Muscle layer of duodenum (tissue), 2 donors: ENCODE measurements around the gene KCTD11.

ENCODE experiments used
- H3K27ac ChIP-seq: one replicate; pipeline ENCODE4 v1.7.0; 2013; ENCODE audit warnings: mild to moderate bottlenecking, low read length
- H3K27me3 ChIP-seq: one replicate; pipeline ENCODE4 v1.7.0; 2013; ENCODE audit warnings: low read depth, mild to moderate bottlenecking, control low read depth, low read length
- H3K36me3 ChIP-seq, 2 donors: one replicate each; pipeline ENCODE4 v1.7.0; 2013; ENCODE audit warnings: low read length in 2 of 2, control low read depth in 1 of 2, mild to moderate bottlenecking in 1 of 2; ENCODE audit not compliant: insufficient read depth in 2 of 2, control insufficient read depth in 1 of 2
- H3K4me1 ChIP-seq, 2 donors: one replicate each; pipeline ENCODE4 v1.7.0; 2013; ENCODE audit warnings: low read length in 2 of 2, mild to moderate bottlenecking in 2 of 2, control low read depth in 1 of 2, moderate library complexity in 1 of 2; ENCODE audit not compliant: insufficient read depth in 2 of 2, control insufficient read depth in 1 of 2
- H3K4me3 ChIP-seq, 2 donors: one replicate each; pipeline ENCODE4 v1.7.0; 2013; ENCODE audit warnings: low read length in 2 of 2, low read depth in 1 of 2, mild to moderate bottlenecking in 1 of 2
- H3K9me3 ChIP-seq, 2 donors: one replicate each; pipeline ENCODE4 v1.7.0; 2013; ENCODE audit warnings: low read length in 2 of 2, control low read depth in 1 of 2, mild to moderate bottlenecking in 1 of 2; ENCODE audit not compliant: control insufficient read depth in 1 of 2
- donor health status: healthy.

The KCTD11 gene

DNA sequence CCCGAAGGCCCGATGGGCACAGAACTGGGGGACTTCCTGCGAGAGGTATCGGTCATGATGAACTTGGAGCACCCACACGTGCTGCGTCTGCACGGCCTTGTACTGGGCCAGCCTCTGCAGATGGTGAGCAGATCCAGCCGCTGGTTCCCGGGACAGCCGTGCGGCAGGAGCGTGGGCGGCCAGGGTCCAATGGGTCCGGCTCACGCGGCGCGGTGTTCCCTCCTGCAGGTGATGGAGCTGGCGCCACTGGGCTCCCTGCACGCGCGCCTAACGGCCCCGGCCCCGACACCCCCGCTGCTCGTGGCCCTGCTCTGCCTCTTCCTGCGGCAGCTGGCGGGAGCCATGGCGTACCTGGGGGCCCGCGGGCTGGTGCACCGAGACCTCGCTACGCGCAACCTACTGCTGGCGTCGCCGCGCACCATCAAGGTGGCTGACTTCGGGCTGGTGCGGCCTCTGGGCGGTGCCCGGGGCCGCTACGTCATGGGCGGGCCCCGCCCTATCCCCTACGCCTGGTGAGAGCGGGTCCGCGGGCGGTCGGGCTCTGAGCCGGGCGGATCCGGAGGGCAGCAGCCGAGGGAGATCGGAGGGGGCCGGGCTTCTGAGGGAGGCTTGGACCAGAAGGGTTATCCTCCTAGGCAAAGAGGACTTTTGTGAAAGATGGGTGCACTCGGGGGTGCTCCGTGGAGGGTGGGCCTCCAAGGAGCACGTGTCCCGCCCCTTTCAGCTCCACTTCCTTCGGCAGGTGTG lies 32.0 kb downstream of the KCTD11 start:
- Histone ChIP-seq H3K4me1 (peaks cover 8 to 30% of the 10 kb centered on the region in 2 donors), H3K4me3 (peak overlapping the region; percentile 37 to 66), H3K36me3 (peaks cover 0 to 4% of the 10 kb centered on the region in 2 donors), H3K27ac (no peak overlapping the region), H3K9me3 (no peaks in the 10 kb centered on the region), H3K27me3 (no peaks in the 10 kb centered on the region)

GRCh38 chr17:7384489-7385081 lies 32.6 kb downstream of the KCTD11 start:
- Histone ChIP-seq H3K27ac (no peak overlapping the region), H3K36me3 (peaks cover 0 to 11% of the 10 kb centered on the region in 2 donors), H3K9me3 (no peaks in the 10 kb centered on the region), H3K27me3 (no peaks in the 10 kb centered on the region), H3K4me1 (peaks cover 8 to 30% of the 10 kb centered on the region in 2 donors), H3K4me3 (peak overlapping the region; percentile 37 to 66)

GRCh38 chr17:7388856-7389255 lies 36.9 kb downstream of the KCTD11 start:
- Histone ChIP-seq H3K4me1 (peaks cover 0 to 12% of the 10 kb centered on the region in 2 donors), H3K36me3 (peaks cover 0 to 22% of the 10 kb centered on the region in 2 donors), H3K27ac (no peak overlapping the region), H3K27me3 (no peaks in the 10 kb centered on the region), H3K4me3 (no peak overlapping the region), H3K9me3 (no peaks in the 10 kb centered on the region)

- peaks cover 0 to 22% of the 10 kb centered on the region in 2 donors for H3K36me3 ChIP-seq
These were observed 38.3 kb downstream of the KCTD11 start for GRCh38 chr17:7389924-7390910.

DNA sequence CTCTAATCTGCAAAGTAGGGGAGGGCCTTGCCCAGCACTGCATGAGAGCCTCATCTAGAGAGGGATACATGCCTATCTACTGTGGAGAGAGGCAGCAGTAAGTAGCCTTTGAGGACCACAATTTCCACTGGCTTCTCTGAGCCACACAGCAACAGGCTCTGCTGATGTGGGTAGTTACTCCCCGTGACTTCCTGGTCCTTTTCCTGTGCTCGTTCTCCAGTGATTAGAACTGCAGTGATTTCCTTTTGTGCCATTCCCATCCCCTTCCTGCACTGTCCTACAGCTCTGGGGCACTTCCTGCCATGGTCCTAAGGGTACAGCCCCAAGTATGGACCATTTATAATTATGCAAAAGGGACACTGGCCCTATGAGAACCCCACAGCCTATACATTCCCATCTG lies 39.3 kb downstream of the KCTD11 start:
- Histone ChIP-seq H3K4me3 (no peak overlapping the region), H3K9me3 (no peaks in the 10 kb centered on the region), H3K36me3 (peaks cover 0 to 22% of the 10 kb centered on the region in 2 donors), H3K27me3 (no peaks in the 10 kb centered on the region), H3K27ac (no peak overlapping the region), H3K4me1 (peaks cover 0 to 11% of the 10 kb centered on the region in 2 donors)

More at GRCh38 chr17:7389924-7390910, 38.3 kb downstream of the KCTD11 start:
- no peaks in the 10 kb centered on the region for H3K9me3 ChIP-seq
- H3K4me3 ChIP-seq = no peak overlapping the region
- peaks cover 0 to 10% of the 10 kb centered on the region in 2 donors for H3K4me1 ChIP-seq
- no peaks in the 10 kb centered on the region for H3K27me3 ChIP-seq
- no peak overlapping the region for H3K27ac ChIP-seq

- Histone ChIP-seq H3K9me3 (no peaks in the 10 kb centered on the region), H3K27me3 (no peaks in the 10 kb centered on the region), H3K27ac (no peak overlapping the region), H3K4me1 (peaks cover 0 to 11% of the 10 kb centered on the region in 2 donors), H3K4me3 (peak overlapping the region; percentile 85 to 87), H3K36me3 (peaks cover 0 to 22% of the 10 kb centered on the region in 2 donors)
These were observed 41.0 kb downstream of the KCTD11 start for GRCh38 chr17:7392696-7393612.

DNA sequence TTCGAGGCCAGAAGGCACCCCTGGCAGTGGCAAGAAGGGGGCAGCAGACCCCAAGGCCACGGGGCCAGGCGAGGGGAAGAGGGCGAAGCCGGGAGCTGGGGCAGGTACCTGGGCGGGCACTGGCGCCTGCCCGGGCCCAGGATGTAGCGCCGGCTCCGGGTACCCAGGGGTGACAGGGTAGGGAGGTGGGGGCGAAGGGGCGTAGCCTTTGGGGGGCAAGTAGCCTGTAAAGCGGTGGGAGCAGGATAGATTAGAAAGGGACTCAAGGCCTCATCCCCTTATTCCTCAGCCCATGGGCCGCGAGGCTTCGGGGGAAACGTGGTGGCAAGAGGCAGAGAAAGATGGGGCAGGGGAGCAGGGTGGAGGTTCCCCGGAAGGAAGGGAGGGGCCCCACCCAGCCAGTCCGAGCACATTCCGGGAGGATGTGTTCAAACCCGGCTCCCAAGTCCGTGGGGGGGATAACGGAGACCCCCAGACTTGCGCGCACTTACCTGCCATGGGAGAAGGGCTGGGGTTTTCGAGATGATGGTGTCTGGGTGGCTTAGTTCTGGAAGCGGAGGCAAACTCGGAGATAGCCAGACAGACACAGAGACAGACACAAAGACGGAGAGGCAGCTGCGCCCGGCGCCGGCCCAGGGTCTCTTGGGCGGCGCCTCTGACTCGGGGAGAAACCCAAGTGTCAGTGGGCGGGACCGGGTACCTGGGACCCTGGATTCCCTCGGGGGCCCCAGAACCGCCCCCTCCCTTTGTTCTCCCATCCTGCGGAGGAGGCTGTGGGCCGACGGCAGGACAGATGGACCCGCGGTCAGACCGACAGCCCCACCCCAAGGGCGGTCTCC lies 41.9 kb downstream of the KCTD11 start:
- peak overlapping the region; percentile 56 for H3K27ac ChIP-seq
- no peaks in the 10 kb centered on the region for H3K9me3 ChIP-seq
- peak overlapping the region; percentile 85 to 87 for H3K4me3 ChIP-seq
- H3K4me1 ChIP-seq = peaks cover 0 to 11% of the 10 kb centered on the region in 2 donors
- H3K27me3 ChIP-seq = no peaks in the 10 kb centered on the region
- H3K36me3 ChIP-seq = peaks cover 0 to 19% of the 10 kb centered on the region in 2 donors

DNA sequence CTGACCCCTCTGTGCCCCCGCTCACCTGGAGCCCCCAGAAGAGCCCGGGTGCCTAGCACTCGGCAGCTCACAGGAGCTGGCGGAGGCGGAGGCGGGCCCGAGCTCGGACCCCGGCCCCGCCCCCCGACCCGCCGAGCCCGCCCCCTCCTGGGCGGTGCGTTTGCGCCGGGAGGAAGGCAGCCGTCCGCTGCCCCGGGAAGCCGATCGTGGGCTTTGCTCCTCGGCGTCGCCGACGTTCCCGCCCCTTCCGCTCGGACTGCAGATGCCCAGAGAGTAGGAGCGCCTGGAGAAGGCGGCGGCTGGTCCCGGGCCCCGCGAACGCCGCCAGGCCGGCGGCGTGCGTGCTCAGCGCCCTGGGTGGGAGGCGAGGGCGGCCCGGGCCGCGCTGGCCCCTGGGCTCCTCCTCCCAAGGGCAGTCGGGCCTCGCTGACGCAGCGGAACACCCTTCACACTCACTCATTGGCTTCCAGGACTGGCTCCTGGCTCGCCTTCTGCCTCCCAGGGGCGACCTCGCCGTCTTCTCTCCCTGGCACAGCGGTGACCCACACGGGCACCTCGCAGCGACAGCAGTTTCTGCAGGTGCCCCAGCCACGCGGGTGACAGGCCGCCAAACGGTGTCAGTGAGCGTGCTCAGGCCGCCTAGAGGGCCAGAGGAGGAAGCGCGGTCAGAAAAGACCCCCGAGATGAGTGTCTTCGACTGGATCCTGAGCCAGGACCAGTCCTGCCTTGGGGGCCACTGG lies 42.7 kb downstream of the KCTD11 start, which contains the start of gene PLSCR3:
Gene PLSCR3 (minus strand): TSS at position 74 of the 740 bp plus-strand sequence. CDS start 415 bp downstream, outside the sequence.
- H3K27ac ChIP-seq = peak within 1 kb of the TSS; percentile 83
- H3K9me3 ChIP-seq = no peaks in the 10 kb centered on the region
- H3K27me3 ChIP-seq = no peaks in the 10 kb centered on the region
- H3K4me3 ChIP-seq = peak within 1 kb of the TSS; percentile 85 to 87
- peaks cover 0 to 11% of the 10 kb centered on the region in 2 donors for H3K36me3 ChIP-seq
- H3K4me1 ChIP-seq = peaks cover 0 to 11% of the 10 kb centered on the region in 2 donors

DNA sequence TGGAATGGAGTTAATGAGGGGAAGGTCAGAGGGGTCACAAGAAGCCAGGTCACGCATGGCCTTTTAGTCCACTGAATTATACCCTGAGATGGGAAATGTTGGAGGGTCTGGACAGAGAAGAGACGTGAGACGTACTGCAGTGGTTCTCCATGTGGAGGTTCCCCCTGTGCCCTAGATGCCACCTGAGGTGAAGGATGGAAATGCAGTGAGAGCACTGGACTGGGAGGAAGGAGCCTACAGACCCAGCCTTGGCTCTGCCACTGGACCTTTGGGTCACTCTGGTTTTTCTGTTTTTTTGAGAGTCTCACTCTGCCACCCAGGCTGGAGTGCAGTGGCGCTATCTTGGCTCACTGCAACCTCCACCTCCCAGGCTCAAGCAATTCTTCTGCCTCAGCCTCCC lies 44.2 kb downstream of the KCTD11 start:
- no peak overlapping the region for H3K4me3 ChIP-seq
- no peaks in the 10 kb centered on the region for H3K36me3 ChIP-seq
- H3K27me3 ChIP-seq = no peaks in the 10 kb centered on the region
- no peaks in the 10 kb centered on the region for H3K9me3 ChIP-seq
- H3K27ac ChIP-seq = no peak overlapping the region
- H3K4me1 ChIP-seq = peaks cover 0 to 11% of the 10 kb centered on the region in 2 donors
